ENCODE results near the gene FGFRL1. TPM values are rescaled to one million over a fixed set of nuclear protein-coding genes. Genes with fewer than 3 reads are reported as not detected.
A peak's percentile ranks its signal among the peaks of the same experiment; 100 is the strongest.
"Not testable (repeated sequence)": the region's sequence is repeated elsewhere in the genome, so short reads cannot be mapped to it uniquely, and the experiment has no call there.

FGFRL1 gene
- total RNA-seq, 1 experiment from 2014 or later = 35.5 TPM

GRCh38 chr4:1051472-1051871, 40.0 kb downstream of the FGFRL1 start:
- DNase-seq (ENCODE audit: low read depth) = no peak

GRCh38 chr4:1052231-1052671, 40.8 kb downstream of the FGFRL1 start:
- DNase-seq (ENCODE audit: low read depth) = no peak

DNA sequence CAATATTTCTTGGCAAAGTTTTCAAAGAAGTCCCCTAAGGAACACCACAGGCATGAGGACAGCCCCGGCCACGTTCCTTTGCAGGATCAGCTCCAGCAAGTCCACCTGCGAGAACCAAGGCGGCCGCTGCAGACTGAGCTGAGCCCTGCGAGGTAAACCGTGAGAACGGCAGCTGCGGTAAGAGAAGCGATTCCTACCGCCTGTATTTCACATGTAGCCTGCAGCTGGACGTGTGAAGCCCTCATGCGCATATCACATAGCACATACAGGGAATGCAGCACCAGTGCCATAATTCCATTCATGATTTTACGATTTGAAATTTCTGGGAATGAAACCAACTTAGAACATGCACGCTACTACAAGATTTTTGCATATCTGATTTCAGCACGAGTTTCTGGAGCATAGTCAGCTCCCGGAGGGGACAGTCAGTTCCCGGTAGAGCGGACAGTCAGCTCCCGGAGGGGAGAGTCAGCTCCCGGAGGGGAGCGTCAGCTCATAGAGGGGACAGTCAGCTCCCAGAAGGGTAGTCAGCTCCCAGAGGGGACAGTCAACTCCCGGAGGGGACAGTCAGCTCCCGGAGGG, 41.7 kb downstream of the FGFRL1 start:
- DNase-seq (ENCODE audit: low read depth) = no peak

GRCh38 chr4:1053891-1054290, 42.5 kb downstream of the FGFRL1 start:
- not testable (repeated sequence) for DNase-seq (ENCODE audit: low read depth)

DNA sequence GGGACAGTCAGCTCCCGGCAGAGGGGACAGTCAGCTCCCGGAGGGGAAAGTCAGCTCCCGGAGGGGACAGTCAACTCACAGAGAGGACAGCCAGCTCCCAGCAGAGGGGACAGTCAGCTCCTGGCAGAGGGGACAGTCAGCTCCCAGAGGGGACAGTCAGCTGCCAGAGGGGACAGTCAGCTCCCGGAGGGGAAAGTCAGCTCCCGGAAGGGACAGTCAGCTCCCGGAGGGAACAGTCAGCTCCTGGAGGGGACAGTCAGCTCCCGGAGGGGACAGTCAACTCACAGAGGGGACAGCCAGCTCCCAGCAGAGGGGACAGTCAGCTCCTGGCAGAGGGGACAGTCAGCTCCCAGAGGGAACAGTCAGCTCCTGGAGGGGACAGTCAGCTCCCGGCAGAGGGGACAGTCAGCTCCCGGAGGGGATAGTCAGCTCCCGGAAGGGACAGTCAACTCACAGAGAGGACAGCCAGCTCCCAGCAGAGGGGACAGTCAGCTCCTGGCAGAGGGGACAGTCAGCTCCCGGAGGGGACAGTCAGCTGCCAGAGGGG, 43.3 kb downstream of the FGFRL1 start:
- not testable (repeated sequence) for DNase-seq (ENCODE audit: low read depth)

GRCh38 chr4:1055243-1055701, 43.8 kb downstream of the FGFRL1 start:
- not testable (repeated sequence) for DNase-seq (ENCODE audit: low read depth)

GRCh38 chr4:1055721-1056590, 44.5 kb downstream of the FGFRL1 start:
- DNase-seq (ENCODE audit: low read depth) = no peak

- no peak for DNase-seq (ENCODE audit: low read depth)
Observed at GRCh38 chr4:1056671-1057402, 45.4 kb downstream of the FGFRL1 start.

- DNase-seq (ENCODE audit: low read depth) = no peak
Observed at GRCh38 chr4:1057403-1057745, 45.9 kb downstream of the FGFRL1 start.

DNA sequence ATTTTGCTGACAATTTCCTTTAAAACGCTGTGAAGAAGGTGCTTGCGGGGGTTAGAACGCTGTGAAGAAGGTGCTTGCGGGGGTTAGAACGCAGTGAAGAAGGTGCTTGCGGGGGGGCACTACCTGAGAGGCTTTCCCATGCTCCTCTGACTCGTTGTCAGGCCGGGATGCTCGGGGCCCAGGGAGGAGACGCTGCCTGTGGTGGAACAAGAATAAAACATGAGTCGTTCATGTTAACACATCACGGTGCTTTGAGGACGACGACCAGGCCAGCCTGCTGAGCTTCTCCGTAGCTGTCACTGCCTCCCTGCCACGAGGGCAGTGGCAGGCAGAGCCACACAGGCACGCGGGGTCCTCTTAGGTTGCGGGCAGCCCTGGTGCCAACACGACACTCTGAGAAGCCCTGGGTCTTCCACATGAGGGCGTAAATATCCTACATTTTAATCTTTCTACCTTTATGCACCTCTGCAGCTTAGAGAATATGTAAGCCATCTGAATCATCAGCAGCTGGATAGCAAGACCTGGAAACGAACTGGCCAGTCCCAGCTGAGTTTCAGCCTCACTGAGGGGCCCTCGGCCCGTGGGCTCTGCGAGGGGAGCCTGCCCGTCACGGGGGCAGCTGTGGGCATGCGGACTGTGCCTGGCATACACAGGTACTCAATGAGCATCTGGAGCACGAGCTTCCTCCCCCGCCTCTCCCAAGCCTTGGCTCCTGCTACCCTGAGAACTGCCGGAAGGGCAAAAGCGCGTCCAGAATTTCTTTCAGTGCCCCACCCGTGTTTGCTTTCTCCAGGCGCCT, 47.0 kb downstream of the FGFRL1 start:
- no peak for DNase-seq (ENCODE audit: low read depth)

DNA sequence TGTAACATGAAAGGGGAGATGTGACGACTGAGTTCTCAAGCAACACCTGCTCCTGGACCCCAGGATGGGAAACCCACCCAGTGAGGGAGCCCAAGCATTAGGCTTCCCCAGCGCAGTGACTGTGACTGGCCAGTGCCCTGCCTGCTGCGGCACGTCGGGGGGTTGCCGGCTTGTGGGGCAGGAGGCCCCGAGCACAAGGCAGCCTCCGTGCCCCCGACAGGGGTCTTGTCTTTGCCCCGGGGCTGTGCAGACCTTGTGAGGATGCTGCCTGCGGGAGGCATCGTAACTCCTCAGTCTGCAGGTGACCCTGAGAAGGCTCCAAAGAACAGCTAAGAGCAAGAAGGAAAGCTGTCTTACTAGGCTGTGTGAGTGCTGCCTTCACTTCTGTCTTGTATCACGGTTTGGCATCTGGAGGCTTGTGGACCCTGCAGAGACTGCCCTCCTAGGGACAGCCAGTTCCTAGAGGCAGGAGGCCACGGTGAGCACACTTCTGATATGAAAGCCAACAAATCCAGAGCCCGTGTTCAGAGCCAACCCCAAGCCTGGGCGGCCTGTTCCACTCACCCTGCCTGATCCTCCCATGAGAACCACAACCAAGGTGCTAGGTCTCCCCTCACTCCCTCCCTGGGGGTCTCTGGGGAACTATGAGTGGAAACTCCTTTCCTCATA, 47.7 kb downstream of the FGFRL1 start:
- DNase-seq (ENCODE audit: low read depth) = no peak

- no peak for DNase-seq (ENCODE audit: low read depth)
Observed at GRCh38 chr4:1060121-1060520, 48.7 kb downstream of the FGFRL1 start.

DNA sequence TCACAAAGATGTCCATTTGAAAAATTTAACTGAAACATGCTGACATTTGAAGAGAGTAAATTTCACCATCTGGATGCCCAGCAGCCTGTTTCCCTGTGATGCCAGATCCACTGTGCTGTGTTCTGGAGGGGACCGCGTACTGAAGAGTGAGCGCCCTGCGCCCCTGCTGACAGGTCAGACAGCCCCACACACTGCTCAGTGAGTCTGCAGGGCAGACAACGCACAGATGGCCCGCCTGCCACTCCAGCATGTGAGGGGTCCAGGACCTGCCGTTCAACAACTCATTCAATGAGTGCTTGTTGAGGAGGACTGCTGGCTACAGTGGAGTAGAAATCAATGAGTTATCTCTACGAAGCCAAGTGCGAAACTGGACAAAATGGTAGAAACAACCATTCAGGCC, 49.2 kb downstream of the FGFRL1 start:
- DNase-seq (ENCODE audit: low read depth) = no peak

GRCh38 chr4:1061056-1061700, 49.8 kb downstream of the FGFRL1 start:
- no peak for DNase-seq (ENCODE audit: low read depth)

DNA sequence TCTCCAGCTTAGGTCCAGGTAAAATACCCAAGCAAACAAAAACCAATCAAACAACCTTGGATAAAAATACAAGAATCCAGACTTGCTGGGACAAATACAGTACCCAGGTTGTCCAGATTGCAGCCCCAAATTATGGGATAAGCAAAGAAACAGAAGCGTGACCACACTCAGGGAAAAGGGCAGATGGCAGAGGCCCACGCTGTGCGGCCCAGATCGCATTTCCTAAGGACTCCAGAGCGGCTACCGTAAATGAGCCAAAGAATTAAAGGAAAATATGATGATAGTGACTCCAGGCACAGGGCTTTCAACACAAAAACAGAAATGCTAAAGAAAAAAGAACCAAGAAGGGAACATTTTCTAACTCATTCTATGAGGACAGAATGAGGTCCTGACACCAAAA, 50.3 kb downstream of the FGFRL1 start:
- DNase-seq (ENCODE audit: low read depth) = no peak

DNA sequence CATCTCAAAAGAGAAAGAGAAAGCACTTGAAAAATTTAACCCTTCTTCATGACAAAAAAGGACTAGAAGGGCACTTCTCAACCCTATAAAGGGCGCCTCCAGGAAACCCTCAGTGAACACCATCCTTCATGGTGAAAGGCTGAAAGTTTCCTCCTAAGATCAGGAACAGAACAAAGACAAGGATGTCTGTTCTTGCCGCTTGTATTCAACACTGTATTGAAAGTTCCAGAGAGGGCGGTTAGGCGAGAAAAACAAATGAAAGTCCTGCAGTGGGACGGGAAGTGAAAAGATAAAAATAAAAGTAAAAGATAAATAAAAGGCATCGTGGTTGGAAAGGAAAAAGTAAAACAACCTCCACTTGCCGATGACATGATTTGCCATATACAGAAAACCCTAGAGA, 51.0 kb downstream of the FGFRL1 start:
- no peak for DNase-seq (ENCODE audit: low read depth)

- DNase-seq (ENCODE audit: low read depth) = no peak
Observed at GRCh38 chr4:1065732-1066131, 54.3 kb downstream of the FGFRL1 start.

DNA sequence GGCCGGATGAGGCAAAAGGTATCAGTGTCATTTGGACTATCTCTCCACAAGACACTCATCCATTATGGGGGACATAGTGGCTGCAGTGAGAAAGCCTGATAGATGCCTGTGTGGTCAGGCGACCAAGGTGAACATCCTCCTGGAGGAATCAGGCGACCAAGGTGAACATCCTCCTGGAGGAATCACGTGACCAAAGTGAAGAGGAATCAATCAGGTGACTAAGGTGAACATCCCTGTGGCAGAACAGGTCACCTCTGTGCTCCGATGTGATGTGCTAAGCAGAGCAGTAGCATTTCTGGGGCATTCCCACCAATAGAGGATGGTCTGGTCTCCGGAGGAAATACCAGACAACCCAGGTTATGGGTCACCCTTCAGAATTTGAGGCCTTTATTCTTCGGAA, 58.0 kb downstream of the FGFRL1 start:
- DNase-seq (ENCODE audit: low read depth) = no peak

DNA sequence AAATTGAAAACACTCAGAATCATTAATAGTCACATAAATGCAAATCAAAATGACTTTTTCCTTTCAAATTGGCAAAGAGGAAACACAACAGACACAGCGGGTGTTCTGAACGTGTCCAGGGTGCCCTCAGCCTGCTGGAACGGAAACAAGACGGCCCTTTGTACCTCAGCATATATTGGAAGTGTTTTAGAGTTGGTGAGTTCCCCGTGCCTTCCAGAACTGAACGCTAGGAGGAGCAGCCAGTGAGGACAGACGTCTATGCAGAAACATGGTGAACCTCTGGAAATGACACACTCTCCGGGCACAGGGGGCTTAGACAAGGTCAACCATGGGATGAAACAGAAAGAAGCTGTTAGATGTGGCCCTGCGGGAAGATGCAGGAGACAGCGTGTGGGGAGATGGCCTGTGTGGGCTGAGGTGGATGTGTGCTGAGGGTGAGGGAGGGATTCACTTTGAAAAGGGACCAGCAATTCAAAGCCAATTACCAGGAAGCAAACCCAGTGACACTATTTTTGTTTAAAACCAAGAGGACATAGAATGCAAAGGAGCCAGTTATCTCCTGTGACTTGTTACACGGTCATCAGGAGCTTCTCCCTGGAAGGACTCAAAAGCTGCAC, 61.5 kb downstream of the FGFRL1 start:
- peak; percentile 71 for DNase-seq (ENCODE audit: low read depth)

GRCh38 chr4:1074077-1074476, 62.7 kb downstream of the FGFRL1 start:
- no peak for DNase-seq (ENCODE audit: low read depth)

Data from Daoy (cell line).